Thoracic aorta (tissue), 2 donors: Measurements from ENCODE around the gene MBOAT7. TPM values are rescaled to one million over a fixed set of nuclear protein-coding genes. Genes with fewer than 3 reads are reported as not detected.
"Not testable (repeated sequence)": the region's sequence is repeated elsewhere in the genome, so short reads cannot be mapped to it uniquely, and the experiment has no call there.

Source experiments
- ATAC-seq: fragments of 150-250 bp; one replicate; pipeline ENCODE4 v1.8.0; 2017; ENCODE audit warnings: low read depth; ENCODE audit not compliant: insufficient number of reproducible peaks, low FRiP score
- DNase-seq: peaks from one replicate; pipeline ENCODE4 v3.0.0-alpha.2; 2020; ENCODE audit warnings: low spot score
- H3K27ac ChIP-seq, 2 donors: fragments of 200-600 bp; sonication (generic); 1 replicate in 1 of 2; 2 replicates in 1 of 2; pipeline ENCODE4 v1.5.1; 2016; ENCODE audit warnings: mild to moderate bottlenecking in 2 of 2, moderate library complexity in 2 of 2
- H3K27me3 ChIP-seq: fragments of 200-600 bp; sonication (generic); replicated peaks from 2 replicates; pipeline ENCODE4 v1.6.0; 2016; ENCODE audit warnings: mild to moderate bottlenecking; ENCODE audit not compliant: insufficient read depth
- H3K36me3 ChIP-seq: fragments of 200-600 bp; sonication (generic); one replicate; pipeline ENCODE4 v1.5.1; 2016
- H3K4me1 ChIP-seq, 2 donors: fragments of 200-600 bp; sonication (generic); 1 replicate in 1 of 2; 2 replicates in 1 of 2; pipeline versions ENCODE4 v1.5.1 to v1.6.0; 2016; ENCODE audit warnings: low read depth in 2 of 2, mild to moderate bottlenecking in 1 of 2; ENCODE audit not compliant: control insufficient read depth in 1 of 2
- H3K4me3 ChIP-seq: fragments of 200-600 bp; sonication (generic); 2 replicates; pipeline ENCODE4 v1.5.1; 2016; ENCODE audit warnings: mild to moderate bottlenecking
- H3K9me3 ChIP-seq: fragments of 200-600 bp; sonication (generic); 2 replicates; pipeline ENCODE4 v1.5.1; 2016
- total RNA-seq, 2 donors: library from RNA; depleted of rRNA; stranded (reverse); fragments of >200 nt; gene quantifications; one replicate each; pipeline versions ENCODE4 v1.1.0 to v1.2.3, GENCODE V29; 2016
- TF ChIP-seq, protein P1 (sequence below): fragments of 200-600 bp; sonication (generic); IDR thresholded peaks from one replicate; pipeline ENCODE4 v1.5.1; 2019; ENCODE audit warnings: antibody characterized with exemption

The MBOAT7 gene
- total RNA-seq, 2 donors from 2014 or later, result 46.0 to 61.1 TPM

DNA sequence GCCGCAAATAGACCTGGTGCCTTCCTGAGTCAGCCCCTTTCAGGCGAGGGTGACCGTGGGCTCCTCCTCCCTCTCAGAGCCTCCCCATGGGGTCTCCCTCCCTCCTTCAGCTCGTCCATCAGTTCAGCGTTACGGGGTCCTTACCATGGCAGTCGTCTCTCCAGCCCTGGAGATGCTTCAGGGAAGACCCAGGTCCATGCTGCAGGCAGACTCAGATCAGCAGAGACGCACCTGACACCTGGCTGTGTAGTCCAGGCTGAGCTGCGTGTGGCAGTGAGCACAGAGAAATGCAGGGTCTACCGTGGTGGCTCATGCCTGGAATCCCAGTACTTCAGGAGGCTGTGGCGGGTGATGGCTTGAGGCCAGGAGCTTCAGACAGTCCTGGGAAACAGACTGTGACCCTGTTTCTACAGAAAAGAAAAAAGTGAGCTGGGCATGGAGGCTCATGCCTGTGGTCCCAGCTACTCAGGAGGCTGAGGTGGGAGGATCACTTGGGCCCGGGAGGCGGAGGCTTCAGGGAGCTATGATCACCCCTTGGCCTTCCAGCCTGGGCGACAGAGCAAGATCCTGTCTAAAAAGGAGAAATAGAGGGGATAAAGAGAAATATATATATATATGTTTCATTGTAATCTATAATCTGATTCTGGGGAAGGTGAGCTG, 34.0 kb upstream of the MBOAT7 start:
- H3K27me3 ChIP-seq, H3K9me3 ChIP-seq, H3K27ac ChIP-seq, H3K4me3 ChIP-seq, H3K4me1 ChIP-seq, H3K36me3 ChIP-seq, ATAC-seq, DNase-seq: not testable (repeated sequence)

DNA sequence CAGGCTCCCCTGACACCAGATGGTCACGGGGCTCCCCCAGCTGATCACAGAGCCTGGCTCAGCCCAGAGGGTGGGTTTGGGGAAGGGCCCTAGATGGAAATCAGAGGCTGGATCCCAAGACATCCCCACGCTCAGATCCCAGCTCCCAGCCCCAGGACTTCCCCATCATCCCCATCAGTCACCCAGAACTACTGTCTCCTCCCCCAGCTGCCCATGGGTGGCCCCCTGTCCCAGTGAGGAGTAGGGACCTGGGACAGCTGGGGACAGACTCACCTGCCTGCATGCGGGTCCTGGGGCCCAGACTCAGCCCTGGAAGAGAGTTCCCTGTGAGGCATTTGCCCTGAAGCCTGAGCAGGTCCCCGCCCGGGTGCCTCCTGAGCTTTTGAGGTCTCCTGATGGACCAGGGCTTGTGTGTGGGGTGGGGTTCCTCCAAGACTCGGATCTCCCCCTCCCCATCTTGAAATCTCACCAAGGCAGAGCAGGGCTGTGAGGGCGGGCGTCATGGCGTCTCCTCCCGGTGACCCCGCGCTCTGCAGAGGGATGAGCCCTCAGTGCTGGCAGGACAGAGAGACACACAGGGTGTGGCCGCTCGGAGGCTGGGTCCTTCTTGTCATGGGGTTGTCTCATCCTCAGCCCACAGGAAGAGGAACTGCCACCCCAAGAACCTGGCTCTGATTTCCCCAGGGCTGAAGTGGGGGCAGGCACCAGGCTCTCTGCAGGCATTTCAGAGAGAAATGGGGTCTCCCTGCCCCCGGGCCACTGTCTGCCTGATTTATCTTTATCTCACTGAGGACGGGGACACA, 33.3 kb upstream of the MBOAT7 start, which contains the start of gene LILRB3:
TSS of gene LILRB3 (minus strand) at position 534 of the 803 bp plus-strand sequence. CDS start at position 503, 31 bp downstream.
- not testable (repeated sequence) for H3K4me1 ChIP-seq, H3K36me3 ChIP-seq, H3K27me3 ChIP-seq, H3K27ac ChIP-seq, DNase-seq, ATAC-seq, H3K9me3 ChIP-seq
- peak within 1 kb of the TSS; percentile 62 for H3K4me3 ChIP-seq

DNA sequence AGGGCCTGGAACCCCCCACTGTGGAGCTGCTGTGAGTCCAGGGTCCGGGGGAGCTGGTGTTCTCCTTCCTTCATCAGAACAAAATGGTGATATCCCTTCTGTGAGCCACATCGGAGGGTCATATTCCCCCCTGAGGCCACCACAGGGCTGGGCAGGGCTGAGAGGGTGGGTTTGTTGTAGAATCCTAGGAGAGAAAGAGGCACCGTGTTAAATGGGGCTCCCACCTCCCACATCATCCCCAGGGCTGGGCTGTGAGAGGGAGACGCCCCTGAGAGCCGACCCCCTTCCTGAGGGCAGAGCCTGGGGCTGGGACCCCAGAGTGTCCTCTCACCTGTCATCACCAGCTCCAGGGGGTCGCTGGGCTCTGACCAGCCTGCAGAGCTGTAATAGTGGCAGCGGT, 32.6 kb upstream of the MBOAT7 start:
- not testable (repeated sequence) for H3K4me3 ChIP-seq, H3K36me3 ChIP-seq, ATAC-seq, DNase-seq, H3K27me3 ChIP-seq, H3K9me3 ChIP-seq, H3K4me1 ChIP-seq, H3K27ac ChIP-seq

DNA sequence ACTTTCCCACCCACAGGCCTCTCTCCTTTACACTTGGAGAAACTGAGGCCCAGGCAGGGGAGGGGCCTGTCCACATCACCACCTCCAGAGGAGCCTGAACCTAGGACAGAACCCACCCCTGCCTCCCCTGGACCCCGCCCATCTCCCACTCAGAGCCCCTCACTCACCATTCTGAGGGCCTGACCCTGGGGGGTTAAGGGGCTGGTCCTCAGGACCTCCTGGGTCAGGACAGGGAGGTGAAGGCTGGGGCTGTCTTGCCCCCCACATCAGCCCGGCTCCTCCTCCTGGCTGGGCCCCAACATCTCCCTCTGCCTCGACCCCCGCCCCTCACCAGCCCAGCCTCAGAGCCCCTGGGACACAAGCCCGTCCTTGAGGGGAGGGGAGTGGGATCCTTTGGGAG, 30.3 kb upstream of the MBOAT7 start:
- not testable (repeated sequence) for H3K4me3 ChIP-seq, ATAC-seq, H3K9me3 ChIP-seq, H3K36me3 ChIP-seq, H3K4me1 ChIP-seq, H3K27ac ChIP-seq, DNase-seq, H3K27me3 ChIP-seq

DNA sequence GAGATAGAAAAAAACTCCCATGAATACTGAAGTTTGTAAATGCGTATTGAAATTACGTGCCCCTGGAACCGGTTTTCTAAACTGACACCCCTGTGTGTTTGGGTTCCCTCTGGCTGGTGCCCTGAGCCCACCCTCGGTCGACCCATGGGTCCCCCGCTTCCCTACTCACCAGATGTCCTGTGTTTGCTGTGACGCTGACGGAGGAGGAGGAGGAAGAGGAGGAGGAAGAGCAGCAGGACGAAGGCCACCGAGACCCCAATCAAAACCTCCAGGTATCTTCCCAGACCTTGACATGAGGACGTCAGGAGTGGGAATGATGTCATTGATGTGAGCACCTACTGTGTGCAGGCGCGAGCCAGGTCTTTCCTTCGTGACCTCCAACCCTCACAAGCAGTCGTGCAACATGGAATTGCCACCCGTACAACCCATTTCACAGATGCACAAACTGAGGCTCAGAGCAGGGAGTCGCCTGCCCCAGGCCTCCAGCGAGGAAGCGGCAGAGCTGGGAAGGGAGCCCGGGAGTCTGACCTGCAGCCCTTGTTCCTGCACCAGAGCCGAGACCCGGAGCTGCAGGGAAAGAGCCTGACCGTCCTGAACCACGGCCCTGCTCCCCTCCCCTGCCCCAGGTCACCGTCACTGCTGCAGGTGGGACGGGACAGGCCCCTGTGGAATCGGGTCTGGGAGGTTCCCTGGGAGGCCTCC, 29.7 kb upstream of the MBOAT7 start:
- Histone ChIP-seq H3K9me3 (no peaks in the 10 kb centered on the region), H3K36me3 (no peaks in the 10 kb centered on the region), H3K27ac (no peak overlapping the region), H3K27me3 (no peaks in the 10 kb centered on the region), H3K4me1 (no peaks in the 10 kb centered on the region), H3K4me3 (no peak overlapping the region)
- TF ChIP-seq, protein P1, sequence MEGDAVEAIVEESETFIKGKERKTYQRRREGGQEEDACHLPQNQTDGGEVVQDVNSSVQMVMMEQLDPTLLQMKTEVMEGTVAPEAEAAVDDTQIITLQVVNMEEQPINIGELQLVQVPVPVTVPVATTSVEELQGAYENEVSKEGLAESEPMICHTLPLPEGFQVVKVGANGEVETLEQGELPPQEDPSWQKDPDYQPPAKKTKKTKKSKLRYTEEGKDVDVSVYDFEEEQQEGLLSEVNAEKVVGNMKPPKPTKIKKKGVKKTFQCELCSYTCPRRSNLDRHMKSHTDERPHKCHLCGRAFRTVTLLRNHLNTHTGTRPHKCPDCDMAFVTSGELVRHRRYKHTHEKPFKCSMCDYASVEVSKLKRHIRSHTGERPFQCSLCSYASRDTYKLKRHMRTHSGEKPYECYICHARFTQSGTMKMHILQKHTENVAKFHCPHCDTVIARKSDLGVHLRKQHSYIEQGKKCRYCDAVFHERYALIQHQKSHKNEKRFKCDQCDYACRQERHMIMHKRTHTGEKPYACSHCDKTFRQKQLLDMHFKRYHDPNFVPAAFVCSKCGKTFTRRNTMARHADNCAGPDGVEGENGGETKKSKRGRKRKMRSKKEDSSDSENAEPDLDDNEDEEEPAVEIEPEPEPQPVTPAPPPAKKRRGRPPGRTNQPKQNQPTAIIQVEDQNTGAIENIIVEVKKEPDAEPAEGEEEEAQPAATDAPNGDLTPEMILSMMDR, result no peak
- ATAC-seq, result no peak
- DNase-seq, result no peak

DNA sequence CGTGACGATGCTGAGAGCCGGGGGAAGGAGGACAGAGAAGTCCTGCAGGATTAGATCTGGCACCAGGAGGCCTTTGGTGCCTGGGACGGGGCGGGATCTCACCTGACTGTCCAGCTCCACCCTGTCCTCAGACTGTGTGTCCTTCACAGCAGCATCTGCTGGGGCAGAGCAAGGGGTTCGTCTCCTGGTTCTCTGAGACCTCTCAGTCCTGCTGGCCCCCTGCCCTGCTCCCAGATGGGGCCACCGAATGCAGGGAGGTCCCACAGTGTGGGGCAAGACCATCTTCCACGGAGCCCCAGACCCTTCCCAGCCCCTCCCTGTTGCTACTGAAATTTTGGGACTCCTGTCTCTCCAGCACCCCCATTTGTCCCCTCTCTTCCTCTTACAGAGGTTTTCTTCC, 28.9 kb upstream of the MBOAT7 start:
- Histone ChIP-seq H3K4me1 (no peaks in the 10 kb centered on the region), H3K4me3 (no peak overlapping the region), H3K36me3 (no peaks in the 10 kb centered on the region), H3K27ac (no peak overlapping the region), H3K27me3 (no peaks in the 10 kb centered on the region), H3K9me3 (no peaks in the 10 kb centered on the region)
- ATAC-seq (no peak), DNase-seq (no peak)
- TF ChIP-seq, protein P1, result no peak

DNA sequence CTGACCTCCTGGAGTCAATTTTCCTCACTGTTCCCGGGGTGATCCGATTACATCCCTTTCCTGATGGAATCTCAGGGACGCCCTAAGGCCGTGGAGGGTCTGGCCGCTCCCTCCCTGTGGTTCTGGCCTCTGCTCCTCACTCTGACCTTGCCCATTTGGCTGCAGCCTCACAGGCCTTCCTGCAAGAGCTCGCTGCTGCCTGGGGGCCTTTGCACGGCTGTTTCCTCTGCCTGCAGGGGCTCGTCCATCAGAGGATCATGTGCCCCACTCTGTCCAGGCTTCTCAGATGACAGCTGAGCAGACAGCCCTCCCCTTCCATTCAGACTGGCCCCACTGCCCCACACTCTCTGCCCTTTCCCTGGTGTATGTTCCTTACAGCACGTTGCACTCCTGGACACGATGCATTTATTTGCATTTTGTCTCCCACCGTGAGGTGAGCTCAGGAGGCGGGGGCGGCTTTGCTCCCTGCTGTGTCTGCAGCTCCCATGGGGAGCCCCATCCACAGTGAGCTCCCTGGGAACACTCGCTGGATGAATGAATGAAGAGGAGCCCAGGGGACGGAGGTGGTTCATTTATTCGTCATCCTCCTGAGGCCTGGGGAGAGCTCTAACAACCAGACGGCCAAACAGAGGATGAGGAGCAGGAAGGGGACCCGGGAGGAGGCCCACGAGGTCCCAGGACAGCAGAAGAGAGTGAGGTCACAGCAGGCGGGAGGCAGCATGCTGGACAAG, 28.3 kb upstream of the MBOAT7 start:
- not testable (repeated sequence) for H3K27me3 ChIP-seq

More for the DNA sequence above, 28.3 kb upstream of the MBOAT7 start:
- not testable (repeated sequence) for ATAC-seq, H3K36me3 ChIP-seq, H3K27ac ChIP-seq, H3K4me3 ChIP-seq, H3K9me3 ChIP-seq, H3K4me1 ChIP-seq, DNase-seq
